IPS DF 6.9 (cell line): ENCODE measurements around the gene TNS3.

ENCODE experiments used
- DNase-seq: peaks from one replicate; pipeline ENCODE4 v3.0.0-alpha.2; 2013; ENCODE audit warnings: low read depth, low spot score
- H3K27ac ChIP-seq: one replicate; pipeline ENCODE4 v1.5.1; 2013; ENCODE audit warnings: low read length, control low read depth
- H3K27me3 ChIP-seq: 2 replicates; pipeline ENCODE4 v1.6.1; 2013; ENCODE audit warnings: mild to moderate bottlenecking, low read length; ENCODE audit not compliant: control insufficient read depth, insufficient read depth
- H3K36me3 ChIP-seq: 2 replicates; pipeline ENCODE4 v1.6.1; 2013; ENCODE audit warnings: low read length; ENCODE audit not compliant: control insufficient read depth, insufficient read depth
- H3K4me1 ChIP-seq: 2 replicates; pipeline ENCODE4 v1.6.1; 2013; ENCODE audit warnings: low read length; ENCODE audit not compliant: control insufficient read depth, insufficient read depth
- H3K4me3 ChIP-seq: 2 replicates; pipeline ENCODE4 v1.5.1; 2013; ENCODE audit warnings: mild to moderate bottlenecking, low read length
- H3K9me3 ChIP-seq: 2 replicates; pipeline ENCODE4 v1.6.1; 2013; ENCODE audit warnings: low read length, inconsistent platforms; ENCODE audit not compliant: control insufficient read depth, insufficient read depth
- WGBS: extraction: QIAGEN DNeasy Blood & Tissue Kit; methylation state at CpG from one replicate; pipeline ENCODE4 v1.1.7; 2013; ENCODE audit warnings: mixed read lengths, missing lambda C conversion rate; ENCODE audit not compliant: insufficient read length, insufficient coverage; 5-methylcytosine and 5-hydroxymethylcytosine counted together

The TNS3 gene

DNA sequence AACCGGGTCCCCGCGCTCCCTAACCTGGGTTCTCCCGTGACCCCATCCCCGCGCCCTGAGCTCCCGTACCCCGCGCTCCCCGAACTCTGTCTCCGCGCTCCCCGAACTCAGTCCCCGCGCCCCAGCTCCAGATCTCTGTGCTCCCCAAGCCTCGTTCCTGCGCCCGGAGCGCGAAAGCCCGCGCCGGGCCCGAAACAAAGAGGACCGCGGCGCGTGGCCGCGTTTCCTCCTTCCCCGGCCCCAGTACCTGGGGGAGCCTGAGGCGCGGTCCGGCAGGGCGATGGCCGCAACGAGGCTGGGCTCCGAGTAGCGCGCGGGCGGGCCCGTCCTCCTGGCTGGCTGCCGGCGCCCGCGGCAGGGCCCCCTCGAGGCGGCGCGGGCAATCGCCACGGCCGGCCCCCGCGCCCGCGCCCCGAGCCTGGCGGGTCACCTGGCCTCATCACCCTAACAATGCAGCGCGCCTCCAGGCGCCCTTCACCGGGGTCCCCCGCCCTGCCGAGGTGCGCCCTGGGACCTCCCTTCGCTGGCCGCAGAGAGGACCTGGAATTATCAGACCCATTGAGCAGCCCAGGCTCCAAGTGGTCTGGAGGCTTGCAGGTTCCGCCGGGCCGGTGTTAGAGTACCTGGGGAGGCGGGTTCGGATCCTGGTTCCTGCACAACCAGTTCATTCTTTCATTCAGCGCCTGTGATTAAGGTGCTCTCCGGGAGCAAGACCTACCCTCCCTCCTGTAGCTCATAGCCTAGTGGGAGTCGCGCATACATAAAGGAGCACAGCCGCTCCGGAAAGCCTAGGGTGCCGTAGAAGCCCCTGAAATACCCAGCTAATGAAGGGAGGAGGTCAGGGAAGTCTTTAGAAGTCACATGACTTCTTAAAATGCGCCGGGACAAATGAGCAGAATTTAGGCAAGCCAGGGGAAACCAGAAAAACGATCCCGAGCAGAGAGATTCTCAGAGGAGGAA, at the start of gene TNS3:
TSS of gene TNS3 (minus strand) at position 308 of the 960 bp plus-strand sequence. CDS start 142,475 bp downstream, outside the sequence.
- no peaks in the 10 kb centered on the region for H3K36me3 ChIP-seq
- DNase-seq: no peak
- H3K27ac ChIP-seq: no peak within 1 kb of the TSS
- H3K4me3 ChIP-seq: peak within 1 kb of the TSS; percentile 48
- WGBS: no CpG with 5 or more reads among the region's 85 CpGs
- no peaks in the 10 kb centered on the region for H3K9me3 ChIP-seq
- H3K4me1 ChIP-seq: peaks cover 9% of the 10 kb centered on the region
- H3K27me3 ChIP-seq: peaks cover 4% of the 10 kb centered on the region; the same call in 1 of the 2 replicates

- Histone ChIP-seq H3K27me3 (no peaks in the 10 kb centered on the region), H3K27ac (no peak overlapping the region), H3K36me3 (no peaks in the 10 kb centered on the region), H3K9me3 (no peaks in the 10 kb centered on the region), H3K4me3 (no peak overlapping the region), H3K4me1 (no peaks in the 10 kb centered on the region)
- DNase-seq: no peak
- no CpG with 5 or more reads among the region's 13 CpGs for WGBS
Observed at GRCh38 chr7:47631711-47632110, 49.8 kb upstream of the TNS3 start.

DNA sequence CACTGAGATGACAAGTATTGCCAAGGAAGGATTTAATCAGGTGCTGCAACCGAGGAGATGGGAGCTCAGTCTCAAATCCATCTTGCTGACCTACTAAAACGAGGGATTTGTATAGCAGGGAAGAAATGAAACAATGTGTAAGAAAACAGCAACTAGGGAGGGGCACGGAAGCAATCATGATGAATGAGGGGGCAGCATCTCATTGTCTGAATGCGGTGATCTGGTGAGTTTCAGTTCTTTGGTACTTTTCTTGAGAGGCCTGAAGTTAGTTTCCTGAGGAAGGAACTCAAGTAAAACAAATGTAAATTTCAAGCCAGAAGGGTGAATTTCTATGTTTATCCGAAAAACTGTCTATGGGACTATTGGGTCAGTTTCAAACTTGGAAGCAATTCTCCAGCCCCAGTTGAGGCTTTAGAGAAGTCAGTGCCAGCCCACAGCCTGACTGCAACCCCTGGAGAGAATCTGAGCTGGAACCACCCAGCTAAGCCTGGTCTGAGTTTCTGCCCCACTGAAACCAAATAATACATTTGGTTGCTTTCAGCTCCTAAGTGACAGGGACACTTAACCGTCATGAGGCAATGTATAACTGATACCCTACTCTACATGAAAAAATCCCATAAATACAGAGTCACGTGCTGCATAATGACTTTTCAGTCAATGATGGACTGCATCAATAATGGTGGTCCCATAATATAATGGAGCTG, 45.8 kb upstream of the TNS3 start:
- no CpG with 5 or more reads among the region's 7 CpGs for whole genome bisulfite sequencing
- Histone ChIP-seq H3K36me3 (no peaks in the 10 kb centered on the region), H3K4me3 (no peak overlapping the region), H3K9me3 (no peaks in the 10 kb centered on the region), H3K4me1 (no peaks in the 10 kb centered on the region), H3K27me3 (no peaks in the 10 kb centered on the region), H3K27ac (no peak overlapping the region)
- DNase-seq: no peak

DNA sequence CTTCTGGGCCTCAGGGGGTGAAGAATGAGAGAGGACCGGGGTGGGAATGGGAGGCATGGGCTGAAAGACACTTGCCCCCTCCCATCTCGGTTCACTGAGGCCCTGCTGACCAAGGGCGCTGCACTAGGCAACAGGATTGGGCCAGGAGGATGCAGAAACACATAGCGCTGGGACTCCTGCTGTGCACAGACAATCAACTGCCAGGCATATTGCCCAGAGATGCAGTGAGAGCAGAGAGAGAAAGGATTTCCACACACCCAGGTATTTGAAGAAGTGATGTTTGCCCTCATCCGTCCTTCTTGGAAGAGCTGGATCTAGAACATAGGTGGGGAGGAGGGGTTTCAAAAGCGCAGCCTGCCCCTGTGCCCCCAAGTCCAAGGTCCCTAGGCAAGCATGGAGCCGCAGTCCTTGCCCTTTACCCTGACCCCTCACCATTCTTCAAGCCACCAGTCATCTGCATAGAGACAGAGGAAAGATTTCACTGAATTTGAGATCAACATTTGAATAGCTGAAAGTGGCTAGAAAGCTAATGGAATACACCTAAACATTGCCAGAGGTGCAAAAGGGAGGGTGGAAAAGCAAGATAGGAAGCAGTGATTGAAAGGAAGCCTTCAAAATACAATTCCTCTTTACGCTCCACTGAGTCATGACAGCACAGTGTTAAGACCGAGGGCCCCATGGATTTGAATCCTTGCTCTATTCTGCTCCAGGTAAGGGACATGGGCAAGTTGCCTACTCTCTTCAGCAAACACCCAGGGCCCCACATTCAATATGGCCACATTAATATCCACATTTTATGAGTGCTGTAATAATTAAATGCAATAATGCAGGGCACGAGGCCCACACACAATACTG, 44.2 kb upstream of the TNS3 start:
- H3K4me1 ChIP-seq: peaks cover 1% of the 10 kb centered on the region; the same call in 1 of the 2 replicates

DNA sequence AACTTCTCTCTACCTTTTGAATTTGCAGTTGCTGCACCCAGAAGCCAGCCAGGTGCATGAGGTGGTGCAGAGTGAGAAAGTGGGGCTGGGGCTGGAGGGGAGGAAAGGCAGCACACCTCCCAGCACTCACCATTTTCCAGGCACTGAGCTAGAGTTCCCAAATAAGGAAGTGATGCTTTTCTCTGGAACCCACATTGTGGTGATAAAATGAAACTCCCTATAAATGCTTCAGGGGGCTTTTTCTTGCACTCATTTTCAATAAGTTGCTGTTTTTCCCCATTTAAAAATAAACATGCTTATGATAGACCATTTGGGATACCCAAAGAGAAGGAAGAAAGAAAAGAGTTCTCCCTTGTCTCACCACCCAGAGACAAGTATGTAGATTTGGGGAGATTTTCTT, 42.8 kb upstream of the TNS3 start:
- DNase-seq: no peak
- Histone ChIP-seq H3K4me3 (no peak overlapping the region), H3K4me1 (peaks cover 1% of the 10 kb centered on the region; the same call in 1 of the 2 replicates), H3K36me3 (no peaks in the 10 kb centered on the region), H3K27ac (no peak overlapping the region), H3K27me3 (no peaks in the 10 kb centered on the region), H3K9me3 (no peaks in the 10 kb centered on the region)

More for the DNA sequence above, 44.2 kb upstream of the TNS3 start:
- DNase-seq: no peak
- Histone ChIP-seq H3K27ac (no peak overlapping the region), H3K36me3 (no peaks in the 10 kb centered on the region), H3K9me3 (no peaks in the 10 kb centered on the region), H3K27me3 (no peaks in the 10 kb centered on the region), H3K4me3 (no peak overlapping the region)
- WGBS: no CpG with 5 or more reads among the region's 10 CpGs

DNA sequence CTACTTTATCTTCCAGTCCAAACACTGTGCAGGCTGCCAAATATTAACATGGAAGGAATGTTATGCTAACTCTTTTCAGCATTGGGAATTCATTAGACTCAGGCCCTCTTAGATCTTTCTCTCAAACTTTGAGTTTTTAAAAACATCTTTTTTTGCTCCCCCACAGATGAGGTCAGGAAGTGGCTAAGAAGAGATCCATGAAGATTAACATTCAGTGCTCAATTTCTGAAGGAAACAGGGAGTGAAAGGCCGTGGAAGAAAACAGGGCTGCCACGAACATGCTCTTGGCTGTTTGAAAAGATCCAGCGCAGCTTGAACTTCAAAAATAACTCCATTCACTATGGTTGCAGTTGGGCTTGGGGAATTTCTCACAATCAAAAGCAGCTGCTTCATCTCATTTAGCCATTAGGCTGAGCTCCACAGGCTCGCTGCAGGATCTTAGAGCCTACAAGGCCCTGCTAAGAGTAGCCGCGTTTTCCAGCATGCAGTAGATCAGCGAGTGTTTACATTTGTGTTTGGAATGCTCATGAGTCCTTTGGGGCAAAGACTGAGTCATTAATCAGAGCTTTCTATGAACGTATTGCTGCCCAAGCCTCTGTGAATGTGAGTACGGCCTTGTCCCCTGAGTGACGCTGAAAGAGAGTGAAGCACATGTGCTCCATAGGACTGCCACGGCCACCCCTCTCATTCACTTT, 41.2 kb upstream of the TNS3 start:
- DNase-seq: no peak
- Histone ChIP-seq H3K36me3 (no peaks in the 10 kb centered on the region), H3K4me3 (no peak overlapping the region), H3K9me3 (no peaks in the 10 kb centered on the region), H3K27me3 (no peaks in the 10 kb centered on the region), H3K27ac (no peak overlapping the region), H3K4me1 (peaks cover 1% of the 10 kb centered on the region; the same call in 1 of the 2 replicates)
- WGBS: no CpG with 5 or more reads among the region's 11 CpGs

DNA sequence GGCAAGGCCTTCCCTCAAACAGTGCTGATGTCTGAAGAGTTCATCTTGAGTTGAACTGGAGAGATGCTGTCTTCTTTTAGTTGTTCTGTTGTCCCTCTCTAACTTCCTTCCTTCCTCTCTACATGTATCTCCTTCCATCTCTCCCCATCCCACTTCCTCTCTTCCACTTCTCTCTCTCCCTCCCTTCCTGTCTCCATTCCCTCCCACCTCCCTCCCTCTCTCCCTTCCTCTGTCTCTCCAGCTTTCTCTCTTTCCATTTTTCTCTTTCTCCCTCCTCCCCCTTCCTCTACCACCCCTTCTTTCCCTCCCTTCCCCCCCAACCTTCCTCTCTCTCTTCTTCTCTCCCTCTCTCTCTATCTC, 40.7 kb upstream of the TNS3 start:
- no peak overlapping the region for H3K4me3 ChIP-seq

DNA sequence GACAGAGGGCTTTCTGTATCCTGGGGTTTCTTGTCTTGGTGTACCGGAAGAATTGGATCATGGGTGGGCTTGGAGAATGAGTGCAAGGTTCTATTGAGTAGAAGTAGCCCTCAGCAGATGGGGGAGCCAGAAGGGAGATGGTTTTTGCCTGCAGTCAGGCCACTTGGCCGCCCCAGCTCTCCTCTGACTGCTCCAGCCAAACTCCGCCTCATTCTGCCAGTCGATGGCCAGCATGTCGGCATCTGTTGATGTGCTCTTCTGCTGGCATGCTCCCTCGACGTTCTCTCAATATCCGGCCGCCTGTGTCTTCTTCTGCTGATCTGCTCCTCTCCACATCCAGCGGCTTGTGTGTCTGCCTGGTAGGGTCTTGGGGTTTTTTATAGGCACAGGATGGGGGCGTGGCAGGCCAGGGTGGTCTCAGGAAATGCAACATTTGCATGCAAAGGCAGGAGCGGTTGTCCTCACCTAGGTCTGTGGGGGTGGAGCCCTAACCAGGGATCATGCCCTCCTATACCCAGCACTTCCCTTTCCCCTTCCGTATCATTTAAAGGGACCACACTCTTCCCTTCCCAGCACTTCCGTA, 40.2 kb upstream of the TNS3 start:
- H3K4me3 ChIP-seq: no peak overlapping the region
- no peak for DNase-seq
- peaks cover 1% of the 10 kb centered on the region; the same call in 1 of the 2 replicates for H3K4me1 ChIP-seq
- H3K9me3 ChIP-seq: no peaks in the 10 kb centered on the region
- no peaks in the 10 kb centered on the region for H3K27me3 ChIP-seq
- H3K36me3 ChIP-seq: no peaks in the 10 kb centered on the region
- WGBS: no CpG with 5 or more reads among the region's 14 CpGs
- no peak overlapping the region for H3K27ac ChIP-seq

More for the DNA sequence above, 40.7 kb upstream of the TNS3 start:
- H3K27me3 ChIP-seq: no peaks in the 10 kb centered on the region
- H3K4me1 ChIP-seq: peaks cover 1% of the 10 kb centered on the region; the same call in 1 of the 2 replicates
- no peak overlapping the region for H3K27ac ChIP-seq
- DNase-seq: no peak
- no peaks in the 10 kb centered on the region for H3K9me3 ChIP-seq
- no peaks in the 10 kb centered on the region for H3K36me3 ChIP-seq

DNA sequence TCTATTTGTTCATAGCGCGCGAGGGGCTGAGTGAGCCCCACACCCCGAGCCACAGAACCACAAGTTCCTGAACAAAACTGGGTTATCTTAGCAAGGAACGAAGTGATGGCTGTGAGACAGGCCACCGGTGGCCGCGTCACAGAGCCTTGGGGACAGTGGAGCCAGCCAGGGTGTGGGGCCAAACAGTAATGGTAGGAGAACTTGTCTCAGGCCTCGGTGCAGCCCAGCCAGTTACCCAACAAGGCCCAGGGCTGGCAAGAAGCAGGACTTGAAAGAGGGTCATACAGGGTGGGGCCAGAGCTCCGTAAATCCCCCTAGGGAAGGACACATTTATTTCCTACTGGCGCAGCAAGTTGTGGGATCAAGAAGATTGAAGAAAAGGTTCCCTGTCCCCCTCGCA, 39.4 kb upstream of the TNS3 start:
- H3K27ac ChIP-seq: no peak overlapping the region
- H3K4me3 ChIP-seq: no peak overlapping the region
- H3K9me3 ChIP-seq: no peaks in the 10 kb centered on the region
- H3K27me3 ChIP-seq: no peaks in the 10 kb centered on the region
- H3K4me1 ChIP-seq: peaks cover 1% of the 10 kb centered on the region; the same call in 1 of the 2 replicates
- DNase-seq: no peak
- no peaks in the 10 kb centered on the region for H3K36me3 ChIP-seq
- WGBS: no CpG with 5 or more reads among the region's 12 CpGs
